Subcutaneous adipose tissue (tissue), 4 donors: ENCODE measurements around the gene HTT. TPM values are rescaled to one million over a fixed set of nuclear protein-coding genes. Genes with fewer than 3 reads are reported as not detected.

ENCODE experiments used
- total RNA-seq, 4 donors: library from RNA; depleted of rRNA; stranded (reverse); fragments of >200 nt; gene quantifications; one replicate each; pipeline ENCODE4 v1.1.0, GENCODE V29; 2016
- TF ChIP-seq, protein P1 (sequence below): fragments of 450-650 bp; IDR thresholded peaks from one replicate; pipeline ENCODE4 v1.5.1; 2016; ENCODE audit warnings: low read depth, mild to moderate bottlenecking, control low read depth, antibody characterized with exemption, moderate library complexity

HTT gene
- total RNA-seq, 4 donors from 2014 or later = 48.2 to 79.3 (median 72.1) TPM

DNA sequence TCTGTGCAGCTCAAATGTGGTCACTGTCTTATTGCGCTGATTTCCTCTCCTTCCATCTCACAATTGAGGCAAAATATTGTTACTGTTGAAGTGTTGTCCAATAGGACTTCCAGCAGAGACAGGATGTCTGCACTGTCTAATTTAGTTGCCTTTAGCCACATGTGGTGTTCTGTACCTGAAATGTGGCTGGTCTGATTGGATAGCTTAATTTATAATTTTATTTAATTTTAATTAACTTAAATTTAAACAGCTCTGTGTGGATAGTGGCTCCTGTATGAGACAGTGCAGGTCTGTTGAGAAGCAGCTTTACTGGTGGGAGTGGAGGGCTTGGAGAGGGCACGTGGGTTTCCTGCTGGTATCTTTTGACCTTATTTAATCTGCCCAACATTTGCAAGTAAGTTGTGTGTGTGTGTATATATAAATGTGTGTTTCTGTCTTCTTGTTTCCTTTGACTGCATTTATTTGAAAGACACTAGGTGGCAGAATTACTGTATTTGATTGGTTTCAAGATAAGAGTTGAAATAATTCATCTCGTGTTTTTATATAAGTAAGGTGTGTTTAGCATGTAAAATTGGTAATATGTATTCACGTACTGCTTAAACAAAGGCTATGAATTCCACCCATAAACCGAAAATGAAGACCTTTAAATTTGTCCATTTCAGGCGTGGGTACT lies 119.2 kb downstream of the HTT start:
- TF ChIP-seq, protein P1, sequence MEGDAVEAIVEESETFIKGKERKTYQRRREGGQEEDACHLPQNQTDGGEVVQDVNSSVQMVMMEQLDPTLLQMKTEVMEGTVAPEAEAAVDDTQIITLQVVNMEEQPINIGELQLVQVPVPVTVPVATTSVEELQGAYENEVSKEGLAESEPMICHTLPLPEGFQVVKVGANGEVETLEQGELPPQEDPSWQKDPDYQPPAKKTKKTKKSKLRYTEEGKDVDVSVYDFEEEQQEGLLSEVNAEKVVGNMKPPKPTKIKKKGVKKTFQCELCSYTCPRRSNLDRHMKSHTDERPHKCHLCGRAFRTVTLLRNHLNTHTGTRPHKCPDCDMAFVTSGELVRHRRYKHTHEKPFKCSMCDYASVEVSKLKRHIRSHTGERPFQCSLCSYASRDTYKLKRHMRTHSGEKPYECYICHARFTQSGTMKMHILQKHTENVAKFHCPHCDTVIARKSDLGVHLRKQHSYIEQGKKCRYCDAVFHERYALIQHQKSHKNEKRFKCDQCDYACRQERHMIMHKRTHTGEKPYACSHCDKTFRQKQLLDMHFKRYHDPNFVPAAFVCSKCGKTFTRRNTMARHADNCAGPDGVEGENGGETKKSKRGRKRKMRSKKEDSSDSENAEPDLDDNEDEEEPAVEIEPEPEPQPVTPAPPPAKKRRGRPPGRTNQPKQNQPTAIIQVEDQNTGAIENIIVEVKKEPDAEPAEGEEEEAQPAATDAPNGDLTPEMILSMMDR = no peak

DNA sequence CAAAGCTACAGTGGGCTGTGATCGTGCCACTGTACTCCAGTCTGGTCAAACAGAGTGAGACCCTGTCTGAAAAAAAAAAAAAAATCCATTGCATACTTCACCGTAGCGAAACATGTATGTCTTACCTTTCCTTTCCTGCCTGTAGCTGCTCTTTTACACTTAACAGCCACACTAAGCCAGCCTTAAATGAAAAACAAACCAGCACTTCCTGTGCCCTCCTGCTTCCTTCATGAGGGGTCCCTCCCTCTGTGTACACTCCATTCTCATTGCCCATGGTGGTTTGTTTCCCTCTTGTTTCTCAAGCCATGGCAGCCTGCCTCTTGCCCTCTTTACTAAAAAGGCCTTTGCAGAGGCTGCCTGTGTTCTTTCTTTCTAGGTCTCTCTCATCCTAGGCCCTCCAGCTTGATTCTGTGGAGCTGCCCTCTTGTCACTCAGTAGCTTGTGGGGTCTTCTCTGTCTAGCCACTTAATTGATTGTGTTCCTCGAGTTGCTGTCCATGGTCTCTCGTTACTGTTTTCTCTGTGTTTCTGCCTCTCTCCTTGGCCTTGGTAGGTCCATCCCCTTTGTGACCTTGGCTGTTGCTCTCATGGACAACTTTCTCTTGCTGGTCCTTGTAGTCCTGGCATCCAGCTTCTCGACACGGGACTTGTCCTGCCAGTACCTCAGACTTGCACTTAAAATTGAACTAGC lies 122.3 kb downstream of the HTT start:
- TF ChIP-seq, protein P1 = no peak

DNA sequence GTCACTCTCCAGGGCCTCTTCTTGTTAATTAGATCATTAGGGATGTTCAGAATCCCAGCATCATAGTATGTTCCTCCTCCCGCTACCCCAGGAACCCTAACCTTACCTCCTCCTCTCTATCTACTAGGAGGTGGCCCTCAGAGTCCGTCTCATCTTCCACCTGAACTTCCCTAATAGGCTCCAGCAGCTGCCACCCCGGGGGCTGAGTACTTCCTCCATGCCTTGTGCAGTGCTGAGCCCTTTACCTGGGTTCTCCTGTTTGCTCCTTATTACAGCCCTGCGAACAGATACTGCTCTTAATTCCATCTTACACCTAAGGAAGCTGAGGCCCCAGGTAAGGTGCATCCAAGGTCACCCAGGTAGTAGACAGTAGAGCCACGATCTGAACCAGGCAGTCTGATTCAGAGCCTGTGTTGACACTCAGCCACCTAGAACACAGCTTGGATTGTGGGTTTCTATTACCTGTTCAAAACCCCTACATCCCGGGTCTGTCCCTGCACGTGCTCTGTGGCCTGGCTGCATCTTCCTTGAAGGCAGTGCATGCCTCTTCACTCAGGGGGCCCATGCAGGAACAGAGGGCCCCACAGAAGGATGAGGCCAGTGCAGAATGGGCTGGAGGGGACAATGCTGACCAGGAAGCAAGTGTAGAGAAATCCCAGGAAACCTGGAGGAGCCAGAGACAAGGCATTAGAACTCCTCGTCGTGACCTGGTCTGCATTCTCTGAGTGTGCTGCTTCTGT lies 123.1 kb downstream of the HTT start:
- TF ChIP-seq, protein P1 = no peak

DNA sequence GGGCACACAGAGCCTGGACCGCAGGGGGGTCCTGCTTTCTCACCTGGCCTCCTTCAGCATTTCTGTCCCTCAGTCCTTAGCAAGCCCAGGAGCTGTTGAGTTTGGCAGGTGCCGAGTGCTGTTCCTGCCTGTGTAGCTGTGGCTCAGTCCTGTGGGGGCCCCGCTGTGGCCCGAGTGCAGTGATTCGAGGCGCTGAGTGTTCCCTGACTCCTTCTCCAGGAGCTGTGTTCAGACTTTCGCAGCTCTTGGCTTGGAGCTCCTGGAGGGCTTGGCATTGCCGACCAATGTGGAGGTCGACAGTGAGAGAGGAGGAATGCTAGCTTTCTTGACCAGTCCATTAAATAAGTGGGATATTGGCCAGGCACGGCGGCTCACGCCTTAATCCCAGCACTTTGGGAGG lies 124.4 kb downstream of the HTT start:
- TF ChIP-seq, protein P1 = no peak

DNA sequence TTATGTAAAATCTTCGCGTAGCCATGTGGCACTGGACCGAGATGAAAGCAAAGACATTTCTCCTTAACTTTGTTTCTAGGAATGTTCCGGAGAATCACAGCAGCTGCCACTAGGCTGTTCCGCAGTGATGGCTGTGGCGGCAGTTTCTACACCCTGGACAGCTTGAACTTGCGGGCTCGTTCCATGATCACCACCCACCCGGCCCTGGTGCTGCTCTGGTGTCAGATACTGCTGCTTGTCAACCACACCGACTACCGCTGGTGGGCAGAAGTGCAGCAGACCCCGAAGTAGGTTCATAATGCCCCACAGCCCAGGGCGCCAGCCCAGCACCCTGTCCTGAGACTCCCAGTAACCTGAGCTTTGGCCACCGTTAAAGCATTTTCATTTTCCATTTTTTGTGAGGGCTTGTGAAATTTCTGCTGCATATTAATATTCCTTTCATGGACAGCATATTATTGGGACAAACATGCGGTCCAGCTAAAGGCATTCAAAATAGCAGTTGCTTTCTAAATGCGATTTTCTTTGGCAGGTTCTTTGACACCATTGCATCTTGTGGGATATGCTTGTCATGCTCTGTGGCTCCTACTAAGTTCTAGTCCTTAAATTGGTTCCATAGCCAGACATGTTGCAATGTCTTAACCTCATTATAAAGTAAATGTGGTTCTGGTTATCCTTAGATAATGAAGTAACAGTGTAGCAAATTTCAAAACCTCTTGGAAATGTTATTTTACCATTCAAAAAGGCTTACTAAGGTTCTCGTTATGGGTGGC lies 125.4 kb downstream of the HTT start:
- TF ChIP-seq, protein P1 = no peak

DNA sequence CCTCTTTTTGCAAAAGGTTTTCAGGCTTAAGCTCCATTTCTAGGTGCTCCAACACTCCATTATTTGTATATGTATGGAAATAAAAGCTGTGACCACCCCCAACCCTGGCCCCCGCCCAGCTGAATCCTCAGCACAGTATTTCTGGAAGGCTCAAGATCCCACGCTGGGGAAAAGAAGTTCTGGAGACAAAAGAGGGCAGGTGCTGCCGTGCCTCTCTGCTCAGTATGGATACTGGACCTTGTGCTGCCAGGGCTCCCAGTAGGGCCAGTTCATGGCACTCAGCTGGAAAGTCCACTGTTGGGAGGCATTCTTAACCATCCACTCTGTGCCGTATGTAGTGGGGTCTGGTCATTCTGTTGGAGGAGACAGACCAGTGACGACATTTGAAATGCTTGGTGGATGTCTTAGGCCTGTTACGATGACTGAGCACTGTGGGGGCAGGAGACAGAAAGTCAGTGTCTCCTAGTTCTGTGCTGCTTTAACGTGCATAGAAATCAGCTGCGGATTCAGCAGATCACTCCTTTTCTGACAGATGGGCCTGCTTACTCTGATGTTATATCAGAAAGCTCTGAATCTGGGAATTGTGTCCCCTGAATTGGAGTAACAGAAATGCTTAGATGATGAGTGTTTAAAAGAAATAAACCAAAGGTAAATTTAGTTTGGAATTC lies 126.1 kb downstream of the HTT start:
- TF ChIP-seq, protein P1 = no peak
